Epithelial cell of prostate (primary cell): ENCODE data around the gene KRTAP10-5.
"Not testable (repeated sequence)": the region's sequence is repeated elsewhere in the genome, so short reads cannot be mapped to it uniquely, and the experiment has no call there.

Experiments used
- DNase-seq: peaks from one replicate; pipeline ENCODE4 v3.0.0-alpha.2; 2011; ENCODE audit warnings: low read depth, low spot score
- H3K27ac ChIP-seq: fragments of 450-650 bp; 2 replicates; pipeline ENCODE4 v1.5.1; 2017; ENCODE audit warnings: mild to moderate bottlenecking

Gene KRTAP10-5

GRCh38 chr21:44592446-44593311 is 12.3 kb upstream of the KRTAP10-5 start, which contains the start of gene KRTAP10-6:
KRTAP10-6 (minus strand) TSS chr21:44592505; CDS start chr21:44592484, 21 bp downstream.
- no peak for DNase-seq
- no peak within 1 kb of the TSS for H3K27ac ChIP-seq

GRCh38 chr21:44591801-44592130 is 11.4 kb upstream of the KRTAP10-5 start:
- DNase-seq, H3K27ac ChIP-seq: not testable (repeated sequence)

DNA sequence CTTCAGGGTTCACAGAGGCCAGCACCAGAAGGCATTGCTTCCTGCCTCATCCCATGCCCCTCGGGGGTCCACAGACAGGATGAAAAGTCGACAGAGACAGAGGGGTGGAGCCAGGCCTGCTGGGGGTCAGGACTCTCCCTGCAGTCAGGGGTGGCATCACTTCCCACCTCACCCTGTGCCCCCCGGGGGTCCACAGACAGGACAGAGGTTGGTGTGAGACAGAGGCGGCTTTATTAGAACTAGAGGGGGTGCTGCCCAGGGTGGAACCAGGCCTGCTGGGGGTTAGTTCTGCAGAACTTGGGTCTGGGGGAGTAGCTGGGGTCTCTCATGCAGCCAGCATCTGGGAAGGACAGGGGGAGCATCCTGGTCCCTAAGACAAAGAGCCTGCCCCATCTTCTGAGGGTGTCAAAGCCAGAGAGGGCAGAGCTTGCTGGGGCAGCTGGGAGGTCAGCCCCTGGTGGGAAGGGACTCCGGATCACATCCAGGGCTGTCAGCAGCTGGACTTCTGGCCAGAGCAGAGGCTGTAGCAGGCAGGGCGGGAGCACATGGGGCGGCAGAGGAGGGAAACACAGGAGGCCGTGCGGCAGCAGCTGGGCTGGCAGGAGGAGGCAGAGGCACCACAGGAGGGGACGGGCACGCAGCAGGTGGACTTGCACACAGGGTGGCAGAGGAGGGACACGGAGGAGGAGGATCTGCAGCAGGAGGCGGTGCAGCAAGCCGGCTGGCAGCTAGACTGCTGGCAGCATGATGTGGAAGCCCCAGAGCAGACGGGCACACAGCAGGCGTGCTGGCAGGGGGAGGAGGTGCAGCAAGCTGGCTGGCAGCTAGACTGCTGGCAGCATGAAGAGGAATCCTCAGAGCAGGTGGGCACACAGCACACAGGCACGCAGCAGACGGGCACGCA is 10.7 kb upstream of the KRTAP10-5 start:
- DNase-seq, H3K27ac ChIP-seq: not testable (repeated sequence)

GRCh38 chr21:44590311-44590721 is 9.9 kb upstream of the KRTAP10-5 start:
- DNase-seq: no peak
- H3K27ac ChIP-seq: no peak overlapping the region

DNA sequence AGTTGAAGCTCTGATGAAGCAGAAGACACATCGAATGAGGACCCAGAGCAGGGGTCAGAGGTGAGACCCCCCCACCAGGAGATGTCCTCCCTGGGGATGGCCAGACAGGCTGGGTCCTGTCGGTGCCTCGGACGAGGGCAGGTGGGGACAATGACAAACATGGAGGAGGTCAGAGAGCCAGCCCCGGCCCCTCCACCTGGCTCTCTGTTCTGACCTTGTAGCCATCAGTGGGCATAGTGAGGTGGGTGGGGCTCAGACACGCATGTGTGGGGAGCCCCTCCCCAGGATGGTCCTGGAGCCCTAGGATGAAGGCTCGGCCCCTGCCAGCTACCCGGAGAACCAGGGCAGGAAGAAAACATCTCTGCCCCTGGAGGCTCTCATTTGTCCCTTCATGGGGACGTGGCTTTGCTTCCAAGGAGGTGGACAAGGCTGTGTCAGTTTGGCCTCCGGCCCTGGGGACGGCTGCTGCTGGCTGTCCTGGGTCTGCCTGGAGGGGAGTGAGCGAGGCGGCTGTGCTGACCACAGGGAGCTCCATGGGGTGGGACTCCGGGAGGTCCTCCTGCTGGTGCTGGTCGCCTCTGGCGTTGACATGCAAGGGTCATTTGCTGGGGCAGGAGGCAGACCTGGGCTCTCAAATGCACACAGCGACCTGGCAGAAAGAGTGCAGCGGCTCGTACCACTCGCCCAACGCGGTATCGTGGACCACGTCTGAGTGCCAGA is 9.3 kb upstream of the KRTAP10-5 start:
- no peak for DNase-seq
- no peak overlapping the region for H3K27ac ChIP-seq

GRCh38 chr21:44589094-44589493 is 8.7 kb upstream of the KRTAP10-5 start:
- no peak for DNase-seq
- H3K27ac ChIP-seq: no peak overlapping the region

- no peak overlapping the region for H3K27ac ChIP-seq
- no peak for DNase-seq
These were observed 5.5 kb upstream of the KRTAP10-5 start for GRCh38 chr21:44585892-44586291.

- H3K27ac ChIP-seq: no peak overlapping the region
- no peak for DNase-seq
These were observed 3.4 kb upstream of the KRTAP10-5 start for GRCh38 chr21:44583800-44584147.

- no peak overlapping the region for H3K27ac ChIP-seq
- no peak for DNase-seq
These were observed 2.8 kb upstream of the KRTAP10-5 start for GRCh38 chr21:44583089-44583799.

DNA sequence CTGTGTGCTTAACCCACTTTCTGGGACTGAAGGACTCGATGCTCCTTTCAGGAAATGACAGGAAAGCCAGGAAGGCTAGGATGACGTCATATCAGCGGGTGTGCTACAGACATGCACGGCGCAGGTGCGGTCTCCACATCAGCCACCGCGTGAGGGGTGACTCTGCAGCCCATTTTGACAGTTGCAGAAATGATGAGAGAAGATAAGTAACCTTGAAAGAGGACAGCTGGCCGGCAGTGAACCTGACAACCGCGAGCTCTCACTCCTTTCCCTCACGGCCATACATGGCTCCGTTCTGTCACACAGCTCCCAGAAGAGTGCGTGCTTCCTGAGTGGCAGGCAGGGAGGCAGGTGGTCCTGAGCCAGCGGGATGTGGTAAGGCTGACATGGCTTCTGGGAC is 1.7 kb upstream of the KRTAP10-5 start:
- DNase-seq: no peak

DNA sequence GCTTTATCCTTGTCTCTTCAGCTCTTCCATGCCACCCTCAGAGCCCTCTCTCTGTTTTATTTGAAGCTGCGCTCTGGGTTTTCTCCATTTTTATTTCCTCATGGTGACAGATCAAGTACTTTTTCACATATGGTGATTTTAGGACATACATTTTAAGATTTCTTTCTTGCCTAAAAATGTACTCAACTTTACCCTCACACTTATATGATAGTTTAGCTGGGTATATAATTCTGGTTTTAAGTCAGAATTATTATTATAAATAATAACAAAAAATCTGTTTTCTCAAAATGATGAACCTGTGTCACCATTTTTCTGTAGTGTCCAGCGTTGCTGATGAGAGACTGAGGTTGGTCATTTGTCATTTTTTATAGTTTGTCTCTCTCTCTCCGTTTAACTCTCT is 754 bp upstream of the KRTAP10-5 start:
- H3K27ac ChIP-seq: no peak overlapping the region
- no peak for DNase-seq

More for the DNA sequence above, 1.7 kb upstream of the KRTAP10-5 start:
- no peak overlapping the region for H3K27ac ChIP-seq

DNA sequence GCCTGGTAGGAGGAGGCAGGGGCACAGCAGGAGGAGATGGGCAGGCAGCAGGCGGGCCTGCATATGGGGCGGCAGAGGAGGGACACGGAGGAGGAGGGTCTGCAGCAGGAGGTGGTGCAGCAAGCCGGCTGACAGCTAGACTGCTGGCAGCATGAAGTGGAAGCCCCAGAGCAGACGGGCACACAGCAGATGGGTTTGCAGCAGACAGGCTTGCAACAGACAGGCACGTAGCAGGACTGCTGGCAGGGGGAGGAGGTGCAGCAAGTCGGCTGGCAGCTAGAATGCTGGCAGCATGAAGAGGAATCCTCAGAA is 615 bp downstream of the KRTAP10-5 start:
- no peak overlapping the region for H3K27ac ChIP-seq
- no peak for DNase-seq

DNA sequence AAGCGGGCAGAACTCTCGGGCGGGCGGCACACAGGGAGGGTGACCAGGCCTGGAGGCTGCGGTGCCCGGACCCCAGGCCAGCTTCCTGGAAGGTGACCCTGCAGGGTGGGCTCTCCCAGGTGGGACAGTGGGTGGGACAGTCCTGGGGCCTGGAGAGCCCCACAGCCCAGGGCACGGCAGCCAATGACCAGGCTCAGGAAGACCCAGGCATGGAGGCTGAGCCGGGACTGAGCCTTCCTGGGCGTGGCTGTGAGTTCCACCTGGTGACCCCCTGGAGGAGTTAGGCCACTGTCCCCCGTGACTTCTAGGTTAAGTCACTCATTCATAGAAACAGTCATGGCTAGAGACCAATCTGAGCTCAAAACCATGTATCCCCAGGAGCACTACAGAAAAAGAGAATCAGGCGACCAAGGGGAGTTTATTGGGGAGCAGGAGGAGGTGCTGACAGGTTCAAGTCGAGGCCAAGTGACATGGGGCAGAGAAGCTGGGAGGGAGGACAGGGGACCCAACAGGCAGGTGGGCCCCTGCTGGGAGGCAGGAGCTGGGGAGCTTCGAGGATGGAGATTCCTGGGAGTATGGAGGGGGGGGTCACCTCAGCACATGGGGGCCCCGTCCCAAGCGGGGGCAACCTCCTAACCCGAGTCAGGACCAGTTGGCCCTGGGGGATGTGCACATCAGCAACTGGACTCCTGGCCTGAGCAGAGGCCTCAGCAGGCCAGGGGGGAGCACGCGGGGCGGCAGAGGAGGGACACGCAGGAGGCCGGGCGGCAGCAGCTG is 1.2 kb downstream of the KRTAP10-5 start:
- DNase-seq: no peak
- no peak overlapping the region for H3K27ac ChIP-seq

GRCh38 chr21:44578371-44579055 is 1.9 kb downstream of the KRTAP10-5 start:
- no peak for DNase-seq
- no peak overlapping the region for H3K27ac ChIP-seq

GRCh38 chr21:44576025-44576420 is 4.4 kb downstream of the KRTAP10-5 start:
- no peak overlapping the region for H3K27ac ChIP-seq
- no peak for DNase-seq

DNA sequence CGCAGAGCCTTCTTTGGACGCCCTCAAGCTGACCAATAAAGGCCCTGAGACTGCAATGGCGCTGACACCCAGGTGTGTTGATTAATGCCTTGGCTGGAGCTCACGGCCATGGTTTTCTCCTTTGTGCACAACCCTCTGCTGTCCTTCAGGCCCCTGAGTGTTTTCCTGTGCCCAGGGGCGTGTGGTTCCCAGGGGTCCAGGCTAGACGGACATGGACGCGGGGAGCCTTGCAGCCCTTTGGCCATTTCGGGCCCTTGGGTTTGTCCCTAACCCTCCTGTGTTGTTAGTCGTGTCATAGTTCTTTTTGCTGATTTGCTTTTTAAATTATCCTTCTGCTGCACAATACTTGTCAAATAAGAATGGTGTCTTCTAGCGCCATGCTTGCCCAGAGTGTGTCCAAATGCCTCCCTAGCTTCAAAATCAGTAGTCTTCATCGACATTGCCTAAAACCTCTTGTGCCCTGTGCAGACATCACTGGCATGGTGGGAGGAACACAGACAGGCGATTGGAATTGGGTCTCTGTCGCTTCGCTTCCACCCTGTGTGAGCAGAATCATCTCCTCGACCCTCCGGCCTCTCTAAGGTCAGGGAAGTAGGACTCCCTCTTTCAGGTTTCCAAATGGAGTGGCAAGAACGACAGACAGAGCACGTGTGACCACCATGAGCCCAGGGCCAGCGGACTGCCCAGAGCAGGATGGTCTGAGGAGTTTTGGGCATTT is 4.9 kb downstream of the KRTAP10-5 start:
- DNase-seq: no peak
- no peak overlapping the region for H3K27ac ChIP-seq

GRCh38 chr21:44574457-44575306 is 5.7 kb downstream of the KRTAP10-5 start:
- no peak for DNase-seq
- no peak overlapping the region for H3K27ac ChIP-seq
